GM12875 (cell line): ENCODE results near the gene DENND5A.
A peak's percentile ranks its signal among the peaks of the same experiment; 100 is the strongest.

Experiments used
- H3K4me3 ChIP-seq: one replicate; pipeline ENCODE4 v1.5.1; 2011; ENCODE audit warnings: low read depth, low read length, control low read depth
- CTCF ChIP-seq: IDR thresholded peaks from 2 replicates; pipeline ENCODE4 v1.5.1; 2011; ENCODE audit warnings: low read depth, mild to moderate bottlenecking, control low read depth, inconsistent platforms, low read length, moderate library complexity, borderline replicate concordance; ENCODE audit not compliant: insufficient read depth

The DENND5A gene

DNA sequence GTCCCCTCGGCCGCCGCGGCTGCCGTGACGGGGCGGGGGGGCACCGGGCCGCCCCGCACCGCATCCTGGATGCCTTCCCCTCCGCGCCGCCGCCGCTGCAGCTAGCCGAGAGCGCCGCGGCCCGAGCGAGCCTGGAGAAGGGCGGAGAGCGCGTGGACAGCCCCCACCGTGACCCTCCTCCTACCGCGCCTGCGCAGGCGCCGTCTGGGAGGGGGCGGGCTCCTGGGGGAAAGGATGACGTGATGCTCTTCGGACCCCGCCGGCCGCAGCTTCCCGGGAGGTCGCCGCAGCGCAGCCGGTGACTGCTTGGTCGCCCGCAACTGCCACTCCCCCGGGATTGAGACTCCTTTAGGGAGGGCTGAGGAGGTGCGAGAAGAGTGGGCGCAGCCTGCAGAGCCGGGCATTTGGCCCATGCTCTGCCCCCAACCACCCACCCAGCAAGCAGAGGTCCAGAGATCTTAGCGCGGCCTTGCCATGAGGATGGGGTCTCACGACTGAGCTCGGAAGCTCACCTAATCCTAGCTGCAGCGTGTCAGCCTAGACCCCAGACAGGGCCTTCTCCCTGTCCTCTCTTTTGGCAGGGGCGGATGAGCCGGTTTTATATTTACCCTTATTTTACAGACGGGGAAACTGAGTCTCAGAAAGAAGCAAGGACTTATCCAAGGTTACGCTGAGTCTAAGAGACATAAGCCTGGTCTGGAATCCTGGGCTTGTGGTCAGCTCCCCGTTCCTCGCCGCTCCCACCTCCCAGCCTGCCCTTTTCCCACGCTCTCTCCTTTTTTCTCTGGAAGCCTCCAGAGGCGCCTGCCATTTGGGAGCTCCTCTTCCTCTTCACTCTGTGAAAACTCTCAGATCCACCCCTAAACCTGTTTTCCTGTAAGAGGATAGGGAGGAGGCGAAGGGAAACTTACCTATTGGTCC lies at the start of gene DENND5A:
TSS of gene DENND5A (minus strand) at position 140 of the 921 bp plus-strand sequence. CDS start 281 bp downstream, outside the sequence.
- TF ChIP-seq CTCF = no peak
- H3K4me3 ChIP-seq = peak within 1 kb of the TSS; percentile 71

GRCh38 chr11:9314291-9315077 lies 49.3 kb upstream of the DENND5A start, which contains the start of gene TMEM41B:
TSS of gene TMEM41B (minus strand) at chr11:9314593. CDS start at chr11:9314441, 152 bp downstream.
- peak within 1 kb of the TSS; percentile 93 for H3K4me3 ChIP-seq
- no peak for TF ChIP-seq CTCF

DNA sequence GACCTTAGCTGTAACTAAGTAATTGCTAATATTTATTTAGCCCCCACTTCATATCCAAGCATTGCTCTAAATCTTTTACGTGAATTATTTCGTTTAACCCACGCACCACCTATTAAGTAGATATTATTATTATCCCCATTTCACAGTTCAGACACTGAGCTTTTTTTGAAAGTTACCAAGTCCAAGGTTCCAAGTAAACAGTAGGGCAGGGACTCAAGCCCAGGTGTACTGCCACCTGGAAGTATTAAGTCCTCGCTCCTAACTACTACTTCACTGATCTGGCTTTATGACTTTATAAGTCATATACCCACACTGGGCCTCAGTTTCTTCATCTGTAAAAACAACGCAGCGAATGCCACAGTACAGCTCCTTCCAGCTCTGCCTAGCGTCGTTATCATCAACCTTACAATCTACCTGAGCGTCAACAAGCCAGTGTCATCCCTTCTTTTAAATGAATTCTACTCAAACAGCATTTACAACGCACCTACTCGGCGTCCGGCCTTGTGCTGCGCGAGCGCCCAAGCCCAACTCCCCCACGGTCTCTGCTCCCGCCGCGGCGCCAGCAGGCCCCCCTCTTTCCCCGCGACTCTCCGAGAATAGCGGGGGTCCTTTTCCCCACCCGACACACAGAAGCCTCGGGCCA lies 48.6 kb upstream of the DENND5A start:
- TF ChIP-seq CTCF = no peak
- H3K4me3 ChIP-seq = peak overlapping the region; percentile 93

DNA sequence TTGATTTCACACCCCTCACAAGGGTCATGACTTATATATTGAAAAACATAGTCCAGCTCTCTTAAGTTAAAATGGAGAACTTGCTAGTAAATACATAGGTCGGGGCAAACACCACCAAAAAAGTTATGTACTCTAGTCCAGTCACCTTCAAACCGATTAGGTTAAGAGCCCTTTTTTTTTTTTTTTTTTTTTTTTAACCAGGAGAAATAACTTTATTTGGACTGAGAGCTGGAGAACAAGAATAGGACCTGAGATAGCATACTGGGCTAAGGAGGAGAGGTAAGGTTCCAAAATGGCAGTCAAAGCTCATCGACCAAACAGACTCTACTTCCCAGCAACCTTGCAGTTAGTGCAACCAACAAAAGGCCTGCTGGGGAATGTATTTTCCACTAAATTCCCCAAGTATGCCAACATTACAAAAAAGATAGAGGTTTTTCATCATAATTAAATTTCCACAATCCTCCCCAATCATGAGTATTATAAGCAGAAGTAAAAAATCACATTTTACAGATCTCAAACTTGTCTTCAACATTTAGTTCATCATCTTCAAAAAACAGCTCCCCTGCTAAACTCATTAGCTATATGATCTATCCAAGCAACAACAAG lies 45.4 kb upstream of the DENND5A start:
- no peak overlapping the region for H3K4me3 ChIP-seq
- TF ChIP-seq CTCF = no peak

- H3K4me3 ChIP-seq = no peak overlapping the region
- TF ChIP-seq CTCF = no peak
Observed at GRCh38 chr11:9304178-9304577, 39.0 kb upstream of the DENND5A start.

DNA sequence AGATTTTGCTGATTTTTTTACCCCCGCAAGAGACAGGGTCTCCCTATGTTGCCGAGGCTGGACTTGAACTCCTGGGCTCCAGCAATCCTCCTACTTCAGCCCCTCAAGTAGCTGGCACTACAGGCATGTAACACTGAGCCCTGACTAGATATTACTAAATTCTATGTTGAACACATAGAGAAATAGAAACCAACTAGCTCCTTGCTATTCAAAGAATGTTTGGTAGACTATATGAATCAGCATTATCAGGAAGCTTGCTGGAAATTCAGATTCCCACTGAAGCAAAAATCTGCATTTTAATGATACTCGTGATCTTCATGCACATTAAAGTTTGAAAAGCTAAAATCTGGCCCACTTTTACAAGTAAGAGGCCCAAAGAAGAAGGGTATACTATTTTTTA lies 37.3 kb upstream of the DENND5A start:
- no peak for TF ChIP-seq CTCF
- H3K4me3 ChIP-seq = no peak overlapping the region
